PC-9 (cell line): ENCODE results near the gene TCF12. TPM values are rescaled to one million over a fixed set of nuclear protein-coding genes. Genes with fewer than 3 reads are reported as not detected.
"Not testable (repeated sequence)": the region's sequence is repeated elsewhere in the genome, so short reads cannot be mapped to it uniquely, and the experiment has no call there.

Experiments
- BruUV-seq: library from RNA; stranded (reverse); fragments of 400-500 nt; replicated peaks from 2 replicates; lab custom pipeline; 2021; lab: Mats Ljungman, UMichigan
- CTCF ChIA-PET: fragments of 300-600 bp; sonication (Branson Sonifier 250); formaldehyde crosslinking; loops from one replicate; lab custom pipeline; 2022; ENCODE audit warnings: antibody characterized with exemption; lab: Charles Lee
- POLR2A ChIA-PET: fragments of 300-600 bp; sonication (Branson Sonifier 250); formaldehyde crosslinking; loops from one replicate; lab custom pipeline; 2022; ENCODE audit warnings: antibody characterized with exemption; ENCODE audit not compliant: unreplicated experiment; lab: Charles Lee
- DNase-seq, 2 experiments: peaks; one replicate each; pipeline versions ENCODE4 v3.0.0 to v3.0.0-alpha.2; 2015 to 2022; ENCODE audit warnings: mixed read lengths in 1 of 2
- H2AFZ ChIP-seq: fragments of 200-600 bp; sonication (generic); 2 replicates; pipeline ENCODE4 v1.8.1; 2017; ENCODE audit warnings: antibody characterized with exemption
- H3F3A ChIP-seq: fragments of 200-600 bp; sonication (generic); 2 replicates; pipeline ENCODE4 v1.8.1; 2017; ENCODE audit warnings: antibody characterized with exemption, mild to moderate bottlenecking, low read depth; ENCODE audit not compliant: insufficient read depth
- H3K27ac ChIP-seq: fragments of 200-600 bp; sonication (generic); 2 replicates; pipeline ENCODE4 v1.6.1; 2016; ENCODE audit warnings: mixed run types
- H3K27me3 ChIP-seq: fragments of 200-600 bp; sonication (generic); 2 replicates; pipeline ENCODE4 v1.6.1; 2016; ENCODE audit warnings: low read depth, mixed run types; ENCODE audit not compliant: insufficient read depth
- H3K36me3 ChIP-seq: fragments of 200-600 bp; sonication (generic); 2 replicates; pipeline ENCODE4 v1.6.1; 2016; ENCODE audit warnings: low read depth, mixed run types
- H3K4me1 ChIP-seq: fragments of 200-600 bp; sonication (generic); replicated peaks from 2 replicates; pipeline ENCODE4 v1.6.1; 2016; ENCODE audit warnings: mixed run types; ENCODE audit not compliant: insufficient read depth
- H3K4me2 ChIP-seq: fragments of 200-600 bp; sonication (generic); 2 replicates; pipeline ENCODE4 v1.6.1; 2017; ENCODE audit warnings: mixed run types
- H3K4me3 ChIP-seq: fragments of 200-600 bp; sonication (generic); 2 replicates; pipeline ENCODE4 v1.6.1; 2016; ENCODE audit warnings: mixed run types
- H3K79me2 ChIP-seq: fragments of 200-600 bp; sonication (generic); 2 replicates; pipeline ENCODE4 v1.6.1; 2017; ENCODE audit warnings: low read depth, mixed run types
- H3K9me2 ChIP-seq: fragments of 200-600 bp; sonication (generic); 2 replicates; pipeline ENCODE4 v1.8.1; 2017; ENCODE audit warnings: mild to moderate bottlenecking; ENCODE audit not compliant: insufficient read depth
- H3K9me3 ChIP-seq: fragments of 200-600 bp; sonication (generic); 2 replicates; pipeline ENCODE4 v1.8.1; 2016; ENCODE audit warnings: low read depth; ENCODE audit not compliant: insufficient read depth
- H4K20me1 ChIP-seq: fragments of 200-600 bp; sonication (generic); 2 replicates; pipeline ENCODE4 v1.8.1; 2017; ENCODE audit not compliant: insufficient read depth
- EZH2 ChIP-seq: fragments of 200-600 bp; sonication (generic); IDR thresholded peaks from 2 replicates; pipeline ENCODE4 v1.8.0; 2017; ENCODE audit warnings: antibody characterized with exemption, low read depth
- intact Hi-C: fragments of 100-400 bp; cut with micrococcal nuclease; formaldehyde crosslinking; loops from one replicate; pipeline ENCODE4 v1.10.0; 2022; ENCODE audit not compliant: unreplicated experiment
- total RNA-seq: library from RNA; stranded (reverse); gene quantifications from 2 replicates; pipeline ENCODE4 v1.2.3, GENCODE V29; 2021
- TF ChIP-seq, protein P1 (sequence below): fragments of 200-600 bp; sonication (generic); conservative IDR thresholded peaks from 2 replicates; pipeline ENCODE4 v1.6.1; 2017; ENCODE audit warnings: mixed run types, antibody characterized with exemption, mild to moderate bottlenecking, moderate library complexity

The TCF12 gene
- total RNA-seq, 1 experiment from 2014 or later, result 60.1 TPM

DNA sequence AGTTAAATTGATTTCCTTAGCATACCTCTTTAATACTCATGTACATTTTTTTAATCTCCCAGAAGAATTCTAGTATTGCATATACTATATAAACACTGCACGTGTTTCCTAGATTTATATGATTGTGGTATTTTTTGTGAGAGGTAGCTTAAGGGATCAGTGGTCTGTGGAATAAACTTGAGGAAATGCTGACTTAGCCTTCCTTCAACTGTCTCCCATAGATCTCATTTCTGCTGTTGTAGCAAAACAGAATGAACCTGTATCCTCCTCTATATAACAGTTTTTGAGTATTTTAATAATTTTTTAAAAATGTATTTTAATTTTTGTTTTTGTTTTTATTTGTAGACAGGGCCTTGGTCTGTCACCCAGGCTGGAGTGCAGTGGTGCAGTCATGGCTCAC is 86.8 kb downstream of the TCF12 start:
- no peaks in the 10 kb centered on the region for H3K79me2 ChIP-seq
- H2AFZ ChIP-seq, result no peak overlapping the region
- BruUV-seq, result no TSS peak
- POLR2A ChIA-PET, result no interaction called here
- H3F3A ChIP-seq, result no peaks in the 10 kb centered on the region
- no peak overlapping the region for H3K27ac ChIP-seq
- H3K9me3 ChIP-seq, result no peaks in the 10 kb centered on the region
- no peak for DNase-seq
- no peaks in the 10 kb centered on the region for H4K20me1 ChIP-seq
- no peak overlapping the region for H3K4me2 ChIP-seq
- intact Hi-C loops, result no loop called here
- no peak for TF ChIP-seq EZH2
- TF ChIP-seq, protein P1, sequence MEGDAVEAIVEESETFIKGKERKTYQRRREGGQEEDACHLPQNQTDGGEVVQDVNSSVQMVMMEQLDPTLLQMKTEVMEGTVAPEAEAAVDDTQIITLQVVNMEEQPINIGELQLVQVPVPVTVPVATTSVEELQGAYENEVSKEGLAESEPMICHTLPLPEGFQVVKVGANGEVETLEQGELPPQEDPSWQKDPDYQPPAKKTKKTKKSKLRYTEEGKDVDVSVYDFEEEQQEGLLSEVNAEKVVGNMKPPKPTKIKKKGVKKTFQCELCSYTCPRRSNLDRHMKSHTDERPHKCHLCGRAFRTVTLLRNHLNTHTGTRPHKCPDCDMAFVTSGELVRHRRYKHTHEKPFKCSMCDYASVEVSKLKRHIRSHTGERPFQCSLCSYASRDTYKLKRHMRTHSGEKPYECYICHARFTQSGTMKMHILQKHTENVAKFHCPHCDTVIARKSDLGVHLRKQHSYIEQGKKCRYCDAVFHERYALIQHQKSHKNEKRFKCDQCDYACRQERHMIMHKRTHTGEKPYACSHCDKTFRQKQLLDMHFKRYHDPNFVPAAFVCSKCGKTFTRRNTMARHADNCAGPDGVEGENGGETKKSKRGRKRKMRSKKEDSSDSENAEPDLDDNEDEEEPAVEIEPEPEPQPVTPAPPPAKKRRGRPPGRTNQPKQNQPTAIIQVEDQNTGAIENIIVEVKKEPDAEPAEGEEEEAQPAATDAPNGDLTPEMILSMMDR, result no peak
- CTCF ChIA-PET, result interaction anchor here (0.6 kb wide), 1 partner anchor 10 kb away, joined by 3 read pairs; no protein-coding TSS in a partner anchor
- no peaks in the 10 kb centered on the region for H3K9me2 ChIP-seq
- H3K36me3 ChIP-seq, result no peaks in the 10 kb centered on the region
- H3K4me3 ChIP-seq, result no peak overlapping the region
- H3K27me3 ChIP-seq, result no peaks in the 10 kb centered on the region
- no peaks in the 10 kb centered on the region for H3K4me1 ChIP-seq

DNA sequence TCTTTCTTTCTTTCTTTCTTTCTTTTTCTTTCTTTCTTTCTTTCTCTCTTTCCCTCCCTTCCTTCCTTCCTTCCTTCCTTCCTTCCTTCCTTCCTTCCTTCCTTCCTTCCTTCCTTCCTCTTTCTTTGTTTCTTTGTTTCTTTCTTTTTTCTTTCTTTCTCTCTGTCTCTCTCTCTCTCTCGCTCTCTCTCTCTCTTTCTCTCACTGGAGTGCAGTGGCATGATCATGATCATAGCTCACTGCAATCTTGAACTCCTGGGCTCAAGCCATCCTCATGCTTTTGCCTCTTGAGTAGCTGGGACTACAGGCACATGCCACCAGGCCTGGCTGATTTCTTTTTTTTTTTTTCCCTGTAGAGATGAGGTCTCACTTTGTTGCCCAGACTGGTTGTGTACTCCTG is 89.4 kb downstream of the TCF12 start:
- BruUV-seq, CTCF ChIA-PET: not testable (repeated sequence)

DNA sequence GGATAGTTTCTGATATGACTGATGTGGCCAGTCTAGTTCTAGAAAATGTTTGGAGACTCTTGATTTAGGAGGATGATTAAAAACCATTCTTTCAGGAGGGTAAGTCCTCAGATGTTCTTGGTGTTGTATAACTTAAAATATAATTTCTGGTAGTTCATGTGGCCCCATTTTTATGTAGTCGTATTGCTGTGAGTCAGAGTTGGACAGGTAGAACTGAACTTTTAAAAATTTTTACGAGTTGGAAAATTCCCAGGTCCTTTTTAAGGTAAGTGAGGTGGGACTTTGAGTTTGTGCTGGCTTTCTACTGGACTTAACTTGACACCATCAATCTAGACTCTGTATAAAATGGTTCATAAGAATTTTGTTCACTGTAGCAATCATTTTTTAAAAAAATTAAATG is 92.3 kb downstream of the TCF12 start:
- CTCF ChIA-PET, result no interaction called here
- Histone ChIP-seq H3K9me2 (no peaks in the 10 kb centered on the region), H3K4me1 (peaks cover 9% of the 10 kb centered on the region), H3K9me3 (no peaks in the 10 kb centered on the region), H4K20me1 (no peaks in the 10 kb centered on the region), H3K79me2 (peaks cover 10% of the 10 kb centered on the region; the same call in 1 of the 2 replicates), H3F3A (peaks cover 8% of the 10 kb centered on the region; the same call in 1 of the 2 replicates), H3K27ac (no peak overlapping the region), H3K4me2 (no peak overlapping the region), H3K4me3 (no peak overlapping the region), H3K36me3 (no peaks in the 10 kb centered on the region), H2AFZ (no peak overlapping the region), H3K27me3 (no peaks in the 10 kb centered on the region)
- no peak for TF ChIP-seq EZH2
- TF ChIP-seq, protein P1, result no peak
- POLR2A ChIA-PET, result no interaction called here
- DNase-seq, result no peak
- intact Hi-C loops, result no loop called here
- BruUV-seq, result no TSS peak

More for the DNA sequence above, 89.4 kb downstream of the TCF12 start:
- H3K36me3 ChIP-seq, H3K4me1 ChIP-seq, H2AFZ ChIP-seq, H3K27me3 ChIP-seq, H3K9me3 ChIP-seq, DNase-seq, intact Hi-C loops, H3F3A ChIP-seq, H3K4me3 ChIP-seq, H3K27ac ChIP-seq, H4K20me1 ChIP-seq, POLR2A ChIA-PET, H3K9me2 ChIP-seq, H3K79me2 ChIP-seq, H3K4me2 ChIP-seq: not testable (repeated sequence)

DNA sequence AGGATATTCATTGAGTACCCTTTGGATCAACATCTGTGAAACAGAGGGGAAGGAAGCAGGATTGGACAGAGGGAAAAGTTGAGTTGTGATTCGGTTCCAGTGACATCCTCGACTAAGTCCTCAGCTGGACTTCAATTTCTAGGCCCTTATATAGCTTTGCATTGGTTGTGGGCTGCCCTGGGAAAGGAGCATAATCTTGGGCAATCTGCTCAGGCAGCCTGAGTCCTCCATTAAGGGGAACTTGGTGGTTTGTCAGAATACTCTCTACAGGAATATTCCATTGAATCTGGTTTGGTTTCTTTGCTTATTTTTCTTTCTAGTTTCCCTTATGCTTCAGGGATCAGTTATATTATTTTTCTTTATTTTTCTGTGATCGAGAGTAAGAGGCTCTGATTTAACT is 94.1 kb downstream of the TCF12 start:
- no peaks in the 10 kb centered on the region for H3K36me3 ChIP-seq
- H3K9me3 ChIP-seq, result no peaks in the 10 kb centered on the region
- intact Hi-C loops, result no loop called here
- no TSS peak for BruUV-seq
- H3K27me3 ChIP-seq, result no peaks in the 10 kb centered on the region
- TF ChIP-seq, protein P1, result no peak
- no peak for TF ChIP-seq EZH2
- H3K4me2 ChIP-seq, result no peak overlapping the region
- peaks cover 25% of the 10 kb centered on the region for H3K4me1 ChIP-seq
- CTCF ChIA-PET, result no interaction called here
- H3K4me3 ChIP-seq, result no peak overlapping the region
- no peak for DNase-seq
- no peaks in the 10 kb centered on the region for H3K9me2 ChIP-seq
- no peak overlapping the region for H2AFZ ChIP-seq
- H3K79me2 ChIP-seq, result peaks cover 21% of the 10 kb centered on the region; the same call in 1 of the 2 replicates
- H4K20me1 ChIP-seq, result no peaks in the 10 kb centered on the region
- POLR2A ChIA-PET, result no interaction called here
- H3K27ac ChIP-seq, result no peak overlapping the region
- peaks cover 17% of the 10 kb centered on the region; the same call in 1 of the 2 replicates for H3F3A ChIP-seq

DNA sequence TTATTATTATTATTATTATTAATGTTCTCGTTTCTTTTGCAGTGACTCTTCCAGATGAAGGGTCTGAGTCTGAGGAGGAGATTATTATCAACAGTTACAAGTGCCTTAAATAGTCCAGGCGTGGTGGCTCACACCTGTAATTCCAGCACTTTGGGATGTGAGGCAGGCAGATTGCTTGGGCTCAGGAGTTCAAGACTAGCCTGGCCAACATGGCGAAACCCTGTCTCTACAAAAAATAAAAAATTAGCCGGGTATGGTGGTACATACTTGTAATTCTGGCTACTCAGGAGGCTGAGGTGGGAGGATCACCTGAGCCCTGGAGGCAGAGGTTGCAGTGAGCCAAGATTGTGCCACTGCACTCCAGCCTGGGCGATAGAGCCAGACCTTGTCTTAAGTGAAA is 96.5 kb downstream of the TCF12 start:
- H3K79me2 ChIP-seq, result peaks cover 23% of the 10 kb centered on the region; the same call in 1 of the 2 replicates

More for the DNA sequence above, 96.5 kb downstream of the TCF12 start:
- Histone ChIP-seq H3K4me1 (peaks cover 25% of the 10 kb centered on the region), H3F3A (peaks cover 17% of the 10 kb centered on the region; the same call in 1 of the 2 replicates)
- H2AFZ ChIP-seq, H4K20me1 ChIP-seq, H3K36me3 ChIP-seq, CTCF ChIA-PET, BruUV-seq, H3K27ac ChIP-seq, DNase-seq, H3K27me3 ChIP-seq, H3K4me2 ChIP-seq, H3K9me2 ChIP-seq, intact Hi-C loops, POLR2A ChIA-PET, H3K9me3 ChIP-seq, H3K4me3 ChIP-seq: not testable (repeated sequence)
